Smooth muscle cell of the brain vasculature (primary cell): ENCODE measurements around the gene OR5K3.
"Not testable (repeated sequence)": the region's sequence is repeated elsewhere in the genome, so short reads cannot be mapped to it uniquely, and the experiment has no call there.

Experiments
- DNase-seq: peaks from one replicate; pipeline ENCODE4 v3.0.0-alpha.2; 2012; ENCODE audit warnings: low read depth, low spot score

The OR5K3 gene

DNA sequence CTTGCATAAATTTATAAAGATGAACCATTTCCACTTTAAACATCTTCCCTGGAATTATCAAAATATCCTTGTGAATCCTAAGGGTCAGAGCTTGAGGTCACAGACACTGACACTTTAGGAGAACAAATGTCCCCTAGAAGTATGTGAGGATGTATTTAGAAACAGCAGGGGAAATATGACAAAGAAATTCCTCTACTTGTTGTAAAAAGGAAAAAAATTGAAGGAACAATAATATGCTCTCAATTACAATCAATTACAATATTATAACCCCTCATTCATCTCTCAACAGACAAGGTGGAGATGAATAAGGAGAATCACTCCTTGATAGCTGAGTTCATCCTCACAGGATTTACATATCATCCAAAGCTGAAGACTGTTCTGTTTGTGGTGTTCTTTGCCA is at the start of gene OR5K3:
Gene OR5K3 (plus strand): TSS at position 301 of the 400 bp plus-strand sequence. CDS start 0 bp downstream, at position 301.
- no peak for DNase-seq

- DNase-seq: no peak
These were observed 48.7 kb upstream of the OR5K3 start for GRCh38 chr3:98341758-98342157.

DNA sequence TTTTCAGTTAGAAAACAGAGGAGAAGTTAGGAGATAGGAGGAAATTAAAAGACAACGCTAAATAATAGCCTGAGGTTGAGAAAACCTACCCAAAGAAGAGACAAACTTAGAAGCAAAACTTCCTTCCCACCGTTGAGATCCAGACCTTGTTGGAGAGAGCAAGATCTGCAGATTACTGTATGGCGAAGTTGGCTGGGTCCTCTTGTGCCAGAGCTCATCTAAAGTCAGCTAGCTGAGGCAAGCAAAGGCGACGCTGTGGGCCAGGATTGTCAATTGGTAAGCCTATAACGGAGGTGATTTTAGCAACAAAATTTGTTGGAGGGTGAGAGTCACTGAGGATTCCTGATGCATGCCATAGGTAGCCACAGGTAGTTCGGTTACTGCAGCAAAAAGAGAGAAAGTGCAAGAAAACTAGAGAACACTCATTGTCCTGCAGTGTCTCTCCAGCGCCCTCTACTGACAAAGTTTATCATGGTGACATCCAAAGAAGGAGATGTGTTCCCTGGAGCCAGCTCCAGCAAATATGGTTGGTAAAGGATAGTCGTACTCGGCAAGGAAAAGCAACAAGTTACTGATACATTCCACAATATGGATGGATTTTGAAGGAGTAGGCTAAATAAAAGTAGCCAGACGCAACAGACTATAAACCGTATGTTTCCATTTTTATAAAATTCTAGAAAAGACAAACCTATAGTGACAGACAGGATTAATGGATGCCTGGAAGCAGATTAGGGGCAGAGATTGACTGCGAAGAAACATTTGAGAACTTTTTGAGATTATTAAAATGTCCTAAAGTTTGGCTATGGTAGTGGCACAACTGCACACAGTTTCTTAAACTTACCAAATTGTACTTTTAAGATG is 46.6 kb upstream of the OR5K3 start:
- DNase-seq: no peak

DNA sequence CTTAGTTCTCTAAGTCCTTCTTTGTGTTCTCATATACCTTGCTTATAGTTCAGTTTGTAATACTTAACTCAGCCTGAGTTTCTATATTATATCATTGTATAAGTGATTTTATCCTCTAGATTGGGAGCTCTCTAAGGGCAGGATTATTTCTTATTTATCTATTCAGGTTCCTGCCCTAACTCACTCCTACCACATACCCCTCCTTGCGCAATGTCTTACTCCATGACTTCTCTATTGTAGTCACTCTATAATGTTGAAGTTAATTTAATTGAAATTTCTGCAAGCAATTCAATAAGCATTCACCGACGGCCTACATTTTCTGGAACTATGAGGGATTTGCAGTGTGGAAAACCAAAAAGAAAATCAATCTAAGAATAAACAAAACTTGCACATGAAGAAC is 40.4 kb upstream of the OR5K3 start:
- no peak for DNase-seq

GRCh38 chr3:98353554-98353953 is 36.9 kb upstream of the OR5K3 start, which contains the start of gene OR5K4:
Gene OR5K4, plus strand, starts transcription at chr3:98353854. Its CDS starts 0 bp downstream, at chr3:98353854.
- no peak for DNase-seq

- no peak for DNase-seq
These were observed 31.2 kb upstream of the OR5K3 start for GRCh38 chr3:98359250-98359649.

DNA sequence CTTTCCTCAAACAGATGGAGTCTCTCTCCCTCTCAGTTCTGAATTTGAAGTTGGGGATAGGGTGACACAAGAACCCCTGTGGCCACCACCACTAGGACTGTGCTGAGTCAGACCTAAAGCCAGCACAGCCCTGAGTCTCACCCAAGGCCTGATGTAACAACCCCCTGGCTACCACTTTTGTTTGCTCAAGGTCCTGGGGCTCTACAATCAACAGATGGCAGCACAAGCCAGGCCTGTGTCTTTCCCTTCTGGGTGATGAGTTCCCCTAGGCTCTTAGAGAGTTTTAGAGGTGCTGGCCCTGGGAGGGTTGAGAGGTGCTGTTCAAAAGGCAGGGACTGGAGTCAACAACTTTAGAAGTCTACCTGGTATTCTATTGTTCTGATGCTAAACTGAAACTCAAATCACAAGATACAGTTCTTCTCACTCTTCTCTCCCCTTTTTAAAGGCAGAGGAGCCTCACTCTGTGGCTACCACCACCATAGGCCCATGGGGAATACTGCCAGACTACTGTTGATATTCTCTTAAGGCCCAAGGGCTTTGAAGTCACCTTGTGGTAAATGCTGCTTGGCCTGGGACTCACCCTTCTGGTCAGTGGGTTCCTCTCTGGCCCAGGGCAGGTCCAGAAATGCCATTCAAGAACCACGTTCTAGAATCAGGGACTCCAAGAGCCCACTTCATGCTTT is 30.3 kb upstream of the OR5K3 start:
- DNase-seq: no peak

DNA sequence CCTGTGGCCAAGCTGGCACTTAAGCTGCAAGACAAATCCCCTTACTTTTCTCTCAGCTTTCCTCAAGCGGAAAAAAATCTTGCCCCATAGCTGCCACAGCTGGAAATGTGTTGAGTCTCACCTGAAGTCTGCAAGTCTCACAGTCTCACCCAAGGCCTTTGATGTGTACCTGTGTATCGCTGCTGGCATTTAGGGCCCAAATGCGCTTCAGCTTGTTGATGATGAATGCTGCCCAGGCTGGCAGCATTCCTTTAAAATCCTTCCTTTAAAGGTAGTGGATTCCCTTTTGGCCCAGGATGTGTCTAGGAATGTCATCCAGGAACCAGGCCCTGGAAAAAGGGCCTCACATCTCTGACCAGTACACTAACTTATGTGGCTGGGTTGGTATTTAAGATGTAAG is 29.8 kb upstream of the OR5K3 start:
- no peak for DNase-seq

DNA sequence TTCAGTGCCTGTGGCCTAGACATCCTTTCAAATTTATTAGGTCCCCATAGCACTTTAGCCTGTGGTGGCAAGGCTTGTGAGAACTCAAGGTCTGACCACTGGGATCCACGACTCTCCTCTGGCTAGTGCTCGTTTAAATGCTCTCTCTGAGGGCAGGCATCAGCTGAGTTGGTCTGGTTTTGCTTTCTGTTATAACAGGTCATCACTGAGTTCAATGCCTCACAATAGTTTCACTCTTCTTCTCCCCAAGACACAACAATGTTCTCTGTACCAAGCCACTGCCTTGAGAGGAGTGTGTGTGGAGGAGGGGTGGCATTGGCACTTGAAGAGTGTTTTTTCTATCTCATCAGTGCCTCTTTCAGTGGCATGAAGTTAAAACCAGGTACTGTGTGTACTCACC is 29.2 kb upstream of the OR5K3 start:
- DNase-seq: no peak

- no peak for DNase-seq
These were observed 22.8 kb upstream of the OR5K3 start for GRCh38 chr3:98367464-98368246.

DNA sequence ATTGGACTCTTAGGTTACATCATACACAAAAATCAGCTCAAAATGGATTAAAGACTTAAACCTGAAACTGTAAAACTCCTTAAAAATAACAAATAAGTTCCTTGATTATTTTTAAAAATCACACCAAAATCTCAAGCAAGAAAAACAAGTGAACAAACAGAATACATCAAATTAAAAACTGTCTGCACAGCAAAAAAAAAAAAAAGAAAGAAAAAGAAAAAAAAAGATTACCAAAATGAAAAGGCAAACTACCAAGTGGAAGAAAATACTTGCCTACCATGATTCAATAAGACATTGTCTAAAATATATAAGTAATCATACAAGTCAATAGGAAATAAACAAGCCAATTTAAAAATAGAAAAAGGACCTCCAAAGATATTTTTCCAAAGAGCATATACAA is 19.3 kb upstream of the OR5K3 start:
- no peak for DNase-seq

DNA sequence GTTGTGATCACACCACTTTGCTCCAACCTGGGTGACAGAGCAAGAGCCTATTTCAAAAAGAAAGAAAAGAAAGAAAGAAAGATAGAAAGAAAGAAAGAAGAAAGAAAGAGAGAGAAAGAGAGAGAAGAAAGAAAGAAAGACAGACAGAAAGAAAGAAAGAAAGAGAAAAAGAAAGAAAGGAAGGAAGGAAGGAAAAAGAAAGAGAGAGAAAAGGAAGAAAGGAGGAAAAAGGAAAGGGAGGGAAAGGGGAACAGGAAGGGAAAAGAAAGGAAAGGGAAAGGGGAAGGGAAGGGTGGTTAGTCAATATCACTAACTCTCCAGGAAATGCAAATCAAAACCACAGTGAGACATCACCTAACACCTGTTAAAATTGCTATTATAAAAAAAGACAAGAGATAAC is 18.6 kb upstream of the OR5K3 start:
- DNase-seq: no peak

DNA sequence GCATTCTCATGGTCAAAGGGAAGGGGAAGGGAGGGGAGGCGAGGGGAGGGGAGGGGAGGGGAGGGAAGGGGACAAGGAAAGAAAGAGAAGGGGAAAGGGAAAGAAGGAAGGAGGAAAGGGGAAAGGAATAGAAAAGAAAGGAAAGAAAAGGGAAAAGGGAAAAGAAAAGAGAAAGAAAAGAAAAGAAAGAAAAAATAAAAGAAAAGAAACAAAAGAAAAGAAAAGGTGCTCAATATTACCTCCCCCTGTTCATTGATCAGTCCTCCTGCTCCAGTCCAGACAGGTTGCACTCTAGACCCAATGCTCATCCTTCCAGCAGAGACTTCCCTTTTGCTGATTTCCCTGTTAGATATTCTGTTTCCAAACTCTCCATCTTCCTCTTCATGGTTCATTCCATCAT is 18.0 kb upstream of the OR5K3 start:
- no peak for DNase-seq

GRCh38 chr3:98376631-98377030 is 13.8 kb upstream of the OR5K3 start:
- no peak for DNase-seq

- DNase-seq: no peak
These were observed 2.3 kb upstream of the OR5K3 start for GRCh38 chr3:98388147-98388546.

DNA sequence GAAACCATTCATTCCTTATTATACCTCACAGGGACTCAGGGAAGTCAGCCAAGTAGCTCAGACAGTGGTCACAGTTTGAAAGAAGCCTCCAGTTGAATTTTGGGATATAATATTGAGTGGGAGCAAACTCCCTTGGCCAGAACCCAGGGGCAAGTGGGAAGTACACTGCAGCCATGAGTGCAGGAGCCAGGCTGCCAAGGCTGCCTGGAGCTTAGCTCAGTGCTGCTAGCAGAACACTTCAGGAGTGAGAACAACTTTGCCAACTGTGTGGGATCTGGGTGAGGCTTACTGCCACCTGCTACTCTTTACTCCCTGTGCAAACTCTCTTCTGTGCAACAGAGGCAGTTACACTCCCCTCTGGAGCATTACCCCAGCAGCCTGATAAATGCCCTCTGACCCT is 4.6 kb downstream of the OR5K3 start:
- DNase-seq: no peak

DNA sequence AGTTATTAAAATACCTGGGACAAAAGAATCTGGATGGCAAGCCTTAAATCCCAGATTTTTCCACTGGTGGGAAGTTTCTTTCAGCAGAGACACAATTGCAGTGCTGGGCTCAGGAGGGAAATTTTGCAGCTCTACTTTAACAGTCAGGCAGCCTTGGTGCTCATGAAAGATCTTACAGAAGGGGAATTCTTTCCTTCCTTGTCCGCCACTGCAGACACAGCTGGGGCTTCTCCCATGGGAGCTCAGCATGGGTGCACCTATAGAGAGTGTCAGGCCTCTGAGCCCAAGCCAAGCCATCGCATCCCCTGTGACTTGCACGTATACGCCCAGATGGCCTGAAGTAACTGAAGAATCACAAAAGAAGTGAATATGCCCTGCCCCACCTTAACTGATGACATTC is 6.0 kb downstream of the OR5K3 start:
- DNase-seq: not testable (repeated sequence)

GRCh38 chr3:98398513-98398912 is 8.0 kb downstream of the OR5K3 start:
- no peak for DNase-seq

DNA sequence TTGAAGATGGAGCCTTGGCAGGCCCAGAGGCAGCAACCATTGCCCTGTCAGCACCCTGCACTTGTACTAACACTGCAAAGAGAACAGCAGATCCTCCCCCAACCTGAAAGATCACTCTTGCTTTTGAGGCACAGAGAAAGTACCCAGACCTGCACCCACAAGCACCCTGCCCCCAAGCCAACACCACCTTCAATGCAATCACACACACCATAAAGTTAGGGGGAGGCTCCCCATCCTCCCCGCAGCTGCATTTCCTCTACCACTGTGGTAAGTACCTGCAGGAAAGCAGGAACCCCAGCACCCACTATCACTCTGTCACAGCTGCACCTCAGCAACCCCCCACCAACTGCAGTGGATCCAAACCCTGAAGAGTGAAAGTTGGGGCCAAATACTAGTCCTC is 12.0 kb downstream of the OR5K3 start:
- no peak for DNase-seq

DNA sequence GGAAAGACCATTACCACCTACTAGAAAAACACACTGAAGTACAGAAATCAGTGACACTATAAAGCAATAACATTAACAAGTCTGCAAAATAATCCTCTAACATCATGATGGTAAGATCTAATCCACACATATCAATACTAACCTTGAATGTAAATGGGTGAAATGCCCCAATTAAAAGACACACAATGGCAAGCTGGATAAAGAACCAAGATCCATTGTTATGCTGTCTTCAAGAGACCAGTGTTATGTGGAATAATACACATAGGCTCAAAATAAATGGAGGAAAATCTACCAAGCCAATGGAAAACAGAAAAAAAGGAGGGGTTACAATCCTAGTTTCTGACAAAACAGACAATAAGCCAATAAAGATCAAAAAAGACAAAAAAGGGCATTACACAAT is 13.5 kb downstream of the OR5K3 start:
- DNase-seq: no peak

DNA sequence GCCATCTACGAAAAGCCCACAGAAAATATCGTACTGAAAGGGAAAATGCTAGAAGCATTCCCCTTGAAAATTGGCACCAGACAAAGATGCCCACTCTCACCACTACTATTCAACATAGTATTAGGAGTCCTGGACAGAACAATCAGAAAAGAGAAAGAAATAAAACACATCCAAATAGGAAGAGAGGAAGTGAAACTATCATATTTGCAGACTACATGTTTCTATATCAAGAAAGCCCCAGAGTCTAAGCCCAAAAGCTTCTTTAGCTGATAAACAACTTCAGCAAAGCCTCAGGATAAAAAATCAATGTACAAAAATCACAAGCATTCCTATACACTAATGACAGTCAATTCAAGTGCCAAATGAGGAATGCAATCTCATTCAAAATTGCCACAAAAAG is 15.6 kb downstream of the OR5K3 start:
- no peak for DNase-seq

- DNase-seq: no peak
These were observed 42.1 kb downstream of the OR5K3 start for GRCh38 chr3:98432575-98432974.
